Prostate gland (tissue), 2 donors: ENCODE results near the gene CUL4B. TPM values are rescaled to one million over a fixed set of nuclear protein-coding genes. Genes with fewer than 3 reads are reported as not detected.
"Not testable (repeated sequence)": the region's sequence is repeated elsewhere in the genome, so short reads cannot be mapped to it uniquely, and the experiment has no call there.

Source experiments
- DNase-seq: peaks from one replicate; pipeline ENCODE4 v3.0.0-alpha.2; 2019; ENCODE audit warnings: low spot score
- H3K27ac ChIP-seq, 2 donors: fragments of 200-600 bp; sonication (generic); 2 replicates each; pipeline ENCODE4 v1.5.1; 2017 to 2019
- H3K27me3 ChIP-seq: fragments of 200-600 bp; sonication (generic); replicated peaks from 2 replicates; pipeline ENCODE4 v1.5.1; 2019; ENCODE audit not compliant: insufficient read depth
- H3K36me3 ChIP-seq, 2 donors: fragments of 200-600 bp; sonication (generic); 1 replicate in 1 of 2; 2 replicates in 1 of 2; pipeline versions ENCODE4 v1.5.1 to v1.8.1; 2017 to 2019
- H3K4me1 ChIP-seq: fragments of 200-600 bp; sonication (generic); replicated peaks from 2 replicates; pipeline ENCODE4 v1.5.1; 2019
- H3K4me3 ChIP-seq, 2 donors: fragments of 200-600 bp; sonication (generic); 2 replicates each; pipeline ENCODE4 v1.5.1; 2017 to 2019
- H3K9me3 ChIP-seq: fragments of 200-600 bp; sonication (generic); 2 replicates; pipeline ENCODE4 v1.5.1; 2017
- CTCF ChIP-seq, 4 experiments: fragments of 200-600 bp in 2 of 4; fragments of 450-650 bp in 2 of 4; sonication (generic) in 2 of 4; IDR thresholded peaks; 1 replicate in 3 of 4; 2 replicates in 1 of 4; pipeline ENCODE4 v1.5.1; 2016 to 2019; ENCODE audit warnings: antibody characterized with exemption in 4 of 4, mild to moderate bottlenecking in 2 of 4, moderate library complexity in 2 of 4
- POLR2A ChIP-seq: fragments of 450-650 bp; IDR thresholded peaks from one replicate; pipeline ENCODE4 v1.6.1; 2016; ENCODE audit warnings: antibody characterized with exemption, mild to moderate bottlenecking
- POLR2AphosphoS5 ChIP-seq: sonication (generic); formaldehyde crosslinking; IDR thresholded peaks from one replicate; pipeline ENCODE4 v1.6.1; 2017; ENCODE audit warnings: antibody characterized with exemption
- WGBS: methylation state at CpG from one replicate; pipeline ENCODE4 v1.1.5; 2018; 5-methylcytosine and 5-hydroxymethylcytosine counted together
- intact Hi-C: fragments of 100-400 bp; cut with DNase I; formaldehyde crosslinking; loops from one replicate; pipeline ENCODE4 v1.14.2; 2022
- total RNA-seq, 2 donors: library from RNA; depleted of rRNA; stranded (reverse); fragments of >200 nt; gene quantifications; one replicate each; pipeline ENCODE4 v1.1.0, GENCODE V29; 2016

CUL4B gene
- total RNA-seq, 2 donors from 2014 or later = 30.5 to 92.3 TPM

DNA sequence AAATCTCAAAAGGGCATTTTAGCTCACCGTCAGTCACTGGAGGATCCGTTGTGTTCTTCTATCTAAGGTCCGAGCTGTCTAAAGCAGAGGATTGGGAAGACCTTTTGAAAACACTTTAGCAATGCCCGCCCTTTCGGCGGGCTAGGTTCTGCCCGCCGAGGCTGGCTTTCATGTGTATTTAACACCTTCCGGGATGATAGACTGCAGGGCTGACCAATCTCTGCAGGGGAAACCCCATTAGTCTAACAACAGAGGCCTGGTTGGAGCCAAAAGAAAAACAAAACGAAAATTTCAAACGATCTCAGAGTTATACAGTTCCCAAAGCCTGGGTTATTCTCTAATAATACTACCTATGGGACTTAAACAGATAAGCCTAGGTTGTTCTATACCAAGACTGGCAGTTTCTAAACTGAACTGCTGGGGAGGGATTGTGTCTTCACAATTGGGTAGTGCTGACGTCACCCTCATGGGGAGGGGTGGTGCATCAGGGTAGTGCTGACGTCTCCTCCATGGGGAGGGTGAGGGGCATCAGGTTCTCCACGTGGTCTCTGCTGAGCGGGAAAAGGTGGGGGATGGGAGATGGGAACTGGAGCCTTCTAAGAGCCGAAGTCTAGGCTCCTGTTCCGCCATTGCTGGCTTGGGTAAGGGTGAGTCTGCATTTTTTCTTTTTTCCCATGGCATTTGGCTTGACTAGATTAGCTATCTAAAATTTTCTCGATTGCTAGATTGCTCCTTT, 14.8 kb upstream of the CUL4B start:
- no peaks in the 10 kb centered on the region for H3K9me3 ChIP-seq
- 86% methylated on average over 18 of the region's 18 CpGs for WGBS
- H3K27ac ChIP-seq = no peak overlapping the region
- no peaks in the 10 kb centered on the region for H3K4me1 ChIP-seq
- H3K4me3 ChIP-seq = no peak overlapping the region
- no peak for DNase-seq
- intact Hi-C loops = no loop called here
- H3K36me3 ChIP-seq = no peaks in the 10 kb centered on the region
- no peaks in the 10 kb centered on the region for H3K27me3 ChIP-seq
- TF ChIP-seq POLR2A (no peak), CTCF (IDR thresholded peaks at IDR 0.05) (no peak), POLR2AphosphoS5 (no peak)

- H3K36me3 ChIP-seq, H3K9me3 ChIP-seq, H3K4me3 ChIP-seq, H3K4me1 ChIP-seq, H3K27ac ChIP-seq, H3K27me3 ChIP-seq, intact Hi-C loops, DNase-seq: not testable (repeated sequence)
- WGBS = 90% methylated on average over 13 of the region's 13 CpGs
Observed at GRCh38 chrX:120573806-120574205, 13.0 kb upstream of the CUL4B start.

DNA sequence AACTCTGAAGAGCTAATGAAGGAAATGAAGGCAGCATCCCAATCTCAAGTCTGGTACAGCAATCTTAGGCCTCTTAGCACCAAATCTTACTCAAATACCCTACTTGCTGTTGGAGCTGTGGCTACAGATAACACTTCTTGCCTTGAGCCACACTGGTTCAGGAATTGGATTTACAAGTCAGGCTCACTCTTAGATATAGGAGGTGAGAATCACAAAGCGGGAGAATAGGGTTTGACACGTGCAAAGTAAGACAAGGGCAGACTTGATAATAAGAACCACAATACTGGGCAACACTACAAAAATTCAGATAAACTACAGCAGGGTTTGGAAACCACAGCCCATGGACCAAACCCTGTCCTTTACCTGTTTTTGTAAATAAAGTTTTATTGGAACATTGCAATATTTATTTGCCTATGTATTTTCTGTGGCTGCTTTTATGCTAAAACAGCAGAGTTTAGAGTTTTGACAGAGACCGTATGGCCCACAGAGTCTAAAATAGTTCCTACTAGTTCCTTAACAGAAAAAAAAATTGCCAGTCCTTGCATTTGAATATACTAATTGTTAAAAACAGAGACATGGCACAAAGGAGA, 9.3 kb upstream of the CUL4B start:
- TF ChIP-seq CTCF (IDR thresholded peaks at IDR 0.05) (no peak), POLR2A (no peak), POLR2AphosphoS5 (no peak)
- intact Hi-C loops = no loop called here
- WGBS = 87% methylated on average over 3 of the region's 3 CpGs
- Histone ChIP-seq H3K36me3 (no peaks in the 10 kb centered on the region), H3K27ac (no peak overlapping the region), H3K27me3 (no peaks in the 10 kb centered on the region), H3K4me3 (no peak overlapping the region), H3K4me1 (no peaks in the 10 kb centered on the region), H3K9me3 (no peaks in the 10 kb centered on the region)
- no peak for DNase-seq

GRCh38 chrX:120568609-120569008, 7.8 kb upstream of the CUL4B start:
- no peak overlapping the region for H3K27ac ChIP-seq
- no peaks in the 10 kb centered on the region for H3K27me3 ChIP-seq
- WGBS = 70% methylated on average over 3 of the region's 3 CpGs
- H3K9me3 ChIP-seq = no peaks in the 10 kb centered on the region
- no peaks in the 10 kb centered on the region for H3K4me1 ChIP-seq
- no peaks in the 10 kb centered on the region for H3K36me3 ChIP-seq
- no peak for DNase-seq
- H3K4me3 ChIP-seq = no peak overlapping the region
- intact Hi-C loops = no loop called here
- no peak for TF ChIP-seq CTCF (IDR thresholded peaks at IDR 0.05)
- TF ChIP-seq POLR2A = no peak
- TF ChIP-seq POLR2AphosphoS5 = no peak

DNA sequence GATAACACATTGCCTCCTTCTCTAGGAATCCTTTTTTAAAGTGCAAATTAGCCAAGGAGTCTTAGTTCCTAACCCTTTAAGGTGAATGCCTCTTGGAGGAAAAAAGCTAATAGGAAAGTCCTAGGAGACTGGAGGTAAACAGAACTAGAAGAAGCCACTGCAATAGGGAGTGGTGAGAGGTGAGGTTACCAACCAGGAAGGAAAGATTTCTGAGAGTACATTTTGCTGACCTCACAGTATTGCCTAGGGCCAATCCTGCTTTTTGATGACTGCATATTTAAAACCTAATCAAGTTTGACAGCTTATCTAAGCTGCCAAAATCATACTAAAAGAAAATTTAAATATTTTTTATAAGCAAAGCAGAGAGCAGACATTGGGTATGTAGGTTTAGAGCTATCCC, 7.3 kb upstream of the CUL4B start:
- Histone ChIP-seq H3K9me3 (no peaks in the 10 kb centered on the region), H3K36me3 (no peaks in the 10 kb centered on the region), H3K27ac (no peak overlapping the region), H3K4me3 (no peak overlapping the region), H3K27me3 (no peaks in the 10 kb centered on the region), H3K4me1 (no peaks in the 10 kb centered on the region)
- TF ChIP-seq POLR2AphosphoS5 (no peak), CTCF (IDR thresholded peaks at IDR 0.05) (no peak), POLR2A (no peak)
- intact Hi-C loops = no loop called here
- DNase-seq = no peak
